ENCODE results near the gene MED25. TPM values are rescaled to one million over a fixed set of nuclear protein-coding genes. Genes with fewer than 3 reads are reported as not detected.

MED25 gene
- total RNA-seq, 1 experiment from 2014 or later = 47.5 TPM

DNA sequence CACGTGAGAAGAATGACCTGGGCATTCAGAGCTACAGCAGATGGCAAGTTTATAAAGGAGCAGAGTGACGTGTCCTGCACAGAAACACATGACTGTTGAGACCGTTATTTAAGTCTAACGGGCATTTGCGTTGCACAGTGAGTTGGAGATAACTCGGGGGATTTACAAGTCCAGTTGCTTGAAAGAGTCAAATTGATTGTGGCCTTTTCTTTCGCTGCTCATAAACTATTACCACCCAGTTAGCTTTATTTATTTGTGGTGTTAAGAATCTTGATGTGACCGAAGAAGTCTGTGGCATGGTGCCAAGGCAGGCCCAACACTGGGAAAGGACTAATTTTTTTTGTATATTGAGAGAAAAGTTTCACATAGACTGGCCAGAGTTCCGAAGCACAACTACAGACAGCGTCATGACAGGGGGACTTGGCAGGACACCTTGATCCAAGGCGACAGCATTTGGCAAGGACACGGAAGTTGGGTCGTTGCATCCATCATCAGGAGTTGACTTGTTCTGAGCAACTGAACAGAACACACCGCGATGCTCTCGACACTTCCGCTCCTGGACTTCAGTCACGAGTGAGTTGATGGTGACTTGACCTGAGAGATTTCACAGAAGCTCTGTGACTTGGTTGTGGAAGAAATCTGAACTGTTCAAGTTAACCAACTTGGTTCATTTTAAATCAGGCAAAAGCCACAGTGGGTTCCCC, 20.9 kb downstream of the MED25 start:
- DNase-seq (no peak), ATAC-seq (no peak)
- no peak overlapping the region for H3K27ac ChIP-seq (ENCODE audit: low read length)
- no peaks in the 10 kb centered on the region for H3K9me3 ChIP-seq (ENCODE audit: low read length)
- TF ChIP-seq EZH2 (IDR thresholded peaks at IDR 0.05; ENCODE audit: low read length, unreplicated experiment) (no peak), EZH2phosphoT487 (IDR thresholded peaks at IDR 0.05; ENCODE audit: borderline replicate concordance, low read length) (no peak), CTCF (conservative IDR thresholded peaks at IDR 0.05; ENCODE audit: low read depth, low read length) (no peak)
- no peaks in the 10 kb centered on the region for H3K9me2 ChIP-seq (replicated peaks; ENCODE audit: low read length)
- H3K4me1 ChIP-seq (ENCODE audit: insufficient read depth, low read length) = no peaks in the 10 kb centered on the region
- H4K20me1 ChIP-seq (ENCODE audit: low read length) = no peaks in the 10 kb centered on the region
- no peak overlapping the region for H3K4me3 ChIP-seq (ENCODE audit: low read length)
- H3K79me2 ChIP-seq (ENCODE audit: low read length) = no peaks in the 10 kb centered on the region
- no peak overlapping the region for H3K9ac ChIP-seq (ENCODE audit: low read length)
- H3K4me2 ChIP-seq (ENCODE audit: low read length) = no peak overlapping the region
- no peak overlapping the region for H2AFZ ChIP-seq (ENCODE audit: low read length)
- no peaks in the 10 kb centered on the region for H3K27me3 ChIP-seq (ENCODE audit: low read length)
- TSS peak; percentile 28 for BruUV-seq (replicated peaks)
- H3F3A ChIP-seq (ENCODE audit: low read length, unreplicated experiment) = no peaks in the 10 kb centered on the region
- CTCF ChIA-PET = no interaction called here
- intact Hi-C loops (cut with micrococcal nuclease) = no loop called here
- POLR2A ChIA-PET (ENCODE audit: unreplicated experiment) = interaction anchor here (0.6 kb wide), 1 partner anchor 490 kb away, joined by 5 read pairs; no protein-coding TSS in a partner anchor
- peaks cover 21% of the 10 kb centered on the region for H3K36me3 ChIP-seq (ENCODE audit: low read depth, low read length)

DNA sequence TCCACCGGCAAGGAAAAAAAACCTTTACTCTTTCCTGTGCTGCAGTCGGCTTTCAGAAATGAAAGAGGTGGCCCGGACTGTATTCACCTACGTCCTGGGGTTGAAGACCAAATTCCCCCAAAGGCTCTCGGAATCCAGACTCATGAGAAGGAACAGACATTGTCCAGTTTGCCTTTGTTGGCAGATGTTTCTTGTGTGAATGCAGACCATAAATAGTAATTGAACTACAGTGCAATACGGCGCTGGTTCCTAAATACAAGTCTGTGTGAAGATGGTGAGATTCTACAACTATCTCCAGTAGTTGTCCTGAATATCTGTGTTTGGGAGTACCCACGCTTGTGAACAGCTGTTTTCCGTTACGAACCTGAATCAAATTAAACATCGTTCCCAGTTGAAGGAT, 21.6 kb downstream of the MED25 start:
- Histone ChIP-seq H3K27ac (ENCODE audit: low read length) (no peak overlapping the region), H3K9me3 (ENCODE audit: low read length) (no peaks in the 10 kb centered on the region), H3K9ac (ENCODE audit: low read length) (no peak overlapping the region), H3K4me1 (ENCODE audit: insufficient read depth, low read length) (no peaks in the 10 kb centered on the region), H4K20me1 (ENCODE audit: low read length) (no peaks in the 10 kb centered on the region), H3K36me3 (ENCODE audit: low read depth, low read length) (peaks cover 21% of the 10 kb centered on the region), H3K79me2 (ENCODE audit: low read length) (no peaks in the 10 kb centered on the region), H3K27me3 (ENCODE audit: low read length) (no peaks in the 10 kb centered on the region), H3K4me2 (ENCODE audit: low read length) (no peak overlapping the region), H3K4me3 (ENCODE audit: low read length) (no peak overlapping the region), H3F3A (ENCODE audit: low read length, unreplicated experiment) (no peaks in the 10 kb centered on the region), H3K9me2 (replicated peaks; ENCODE audit: low read length) (no peaks in the 10 kb centered on the region), H2AFZ (ENCODE audit: low read length) (no peak overlapping the region)
- ATAC-seq (no peak), DNase-seq (no peak)
- no peak for TF ChIP-seq EZH2phosphoT487 (IDR thresholded peaks at IDR 0.05; ENCODE audit: borderline replicate concordance, low read length)
- TF ChIP-seq EZH2 (IDR thresholded peaks at IDR 0.05; ENCODE audit: low read length, unreplicated experiment) = no peak
- no peak for TF ChIP-seq CTCF (conservative IDR thresholded peaks at IDR 0.05; ENCODE audit: low read depth, low read length)
- BruUV-seq (replicated peaks) = no TSS peak
- POLR2A ChIA-PET (ENCODE audit: unreplicated experiment) = interaction anchor here (0.6 kb wide), 1 partner anchor 489 kb away, joined by 5 read pairs; no protein-coding TSS in a partner anchor
- intact Hi-C loops (cut with micrococcal nuclease) = no loop called here
- CTCF ChIA-PET = no interaction called here

DNA sequence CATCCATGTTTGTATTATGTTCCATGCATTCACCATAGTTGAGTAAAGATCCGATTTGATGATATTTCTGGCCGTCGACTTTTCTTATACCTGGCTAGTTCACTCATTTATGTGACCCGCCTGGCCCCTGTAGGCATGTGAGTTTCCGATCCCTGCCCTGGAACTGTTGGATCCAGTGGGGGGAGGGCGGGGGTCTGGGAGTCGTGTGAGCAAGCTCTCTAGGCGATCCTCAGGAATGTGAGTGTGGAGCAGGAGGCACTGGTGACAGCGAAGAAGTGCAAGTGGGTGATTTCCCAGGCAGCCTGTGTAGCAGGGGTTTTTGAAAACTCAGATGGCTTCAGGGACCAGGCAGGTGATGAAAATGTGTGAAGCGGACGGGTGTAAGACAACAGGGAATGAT, 22.2 kb downstream of the MED25 start:
- no peak for DNase-seq
- CTCF ChIA-PET = no interaction called here

More for the DNA sequence above, 22.2 kb downstream of the MED25 start:
- Histone ChIP-seq H3K27me3 (ENCODE audit: low read length) (no peaks in the 10 kb centered on the region), H3F3A (ENCODE audit: low read length, unreplicated experiment) (no peaks in the 10 kb centered on the region), H3K36me3 (ENCODE audit: low read depth, low read length) (peaks cover 15% of the 10 kb centered on the region), H3K9ac (ENCODE audit: low read length) (no peak overlapping the region), H3K79me2 (ENCODE audit: low read length) (no peaks in the 10 kb centered on the region), H3K27ac (ENCODE audit: low read length) (no peak overlapping the region), H3K4me3 (ENCODE audit: low read length) (no peak overlapping the region), H3K4me2 (ENCODE audit: low read length) (no peak overlapping the region), H3K9me2 (replicated peaks; ENCODE audit: low read length) (no peaks in the 10 kb centered on the region), H3K9me3 (ENCODE audit: low read length) (no peaks in the 10 kb centered on the region), H4K20me1 (ENCODE audit: low read length) (no peaks in the 10 kb centered on the region), H2AFZ (ENCODE audit: low read length) (no peak overlapping the region), H3K4me1 (ENCODE audit: insufficient read depth, low read length) (no peaks in the 10 kb centered on the region)
- intact Hi-C loops (cut with micrococcal nuclease) = no loop called here
- no TSS peak for BruUV-seq (replicated peaks)
- no peak for ATAC-seq
- POLR2A ChIA-PET (ENCODE audit: unreplicated experiment) = no interaction called here
- TF ChIP-seq CTCF (conservative IDR thresholded peaks at IDR 0.05; ENCODE audit: low read depth, low read length) (no peak), EZH2phosphoT487 (IDR thresholded peaks at IDR 0.05; ENCODE audit: borderline replicate concordance, low read length) (no peak), EZH2 (IDR thresholded peaks at IDR 0.05; ENCODE audit: low read length, unreplicated experiment) (no peak)
